ENCODE measurements around the gene STPG4. TPM values are rescaled to one million over a fixed set of nuclear protein-coding genes. Genes with fewer than 3 reads are reported as not detected.

STPG4 gene
- total RNA-seq, 1 experiment from 2014 or later = not detected

DNA sequence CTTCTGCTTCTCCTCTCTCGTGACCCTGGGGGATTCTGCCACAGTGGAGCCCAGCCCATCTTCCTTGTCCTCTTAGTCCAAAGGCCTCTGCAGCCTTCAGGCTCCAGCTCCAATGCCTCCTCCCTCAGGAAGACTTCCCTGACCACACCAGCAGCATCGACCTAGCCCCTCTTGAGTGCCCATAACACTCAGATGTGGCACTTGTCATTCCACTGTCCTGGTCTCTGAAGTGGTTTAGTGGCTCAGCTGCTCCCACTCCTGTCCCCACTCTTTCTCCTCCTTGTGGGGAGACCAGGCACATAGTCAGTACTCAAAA, 97.5 kb downstream of the STPG4 start:
- DNase-seq = no peak
- no peak overlapping the region for H3K4me3 ChIP-seq (ENCODE audit: insufficient read depth, low read depth, low read length)
- H3K36me3 ChIP-seq (replicated peaks; ENCODE audit: control insufficient read depth, insufficient read depth, low read length) = peaks cover under 1% of the 10 kb centered on the region; the same call in 1 of the 2 replicates
- H3K27me3 ChIP-seq (ENCODE audit: control insufficient read depth, insufficient read depth, low read length) = no peaks in the 10 kb centered on the region

- Histone ChIP-seq H3K27me3 (ENCODE audit: control insufficient read depth, insufficient read depth, low read length) (no peaks in the 10 kb centered on the region), H3K4me3 (ENCODE audit: insufficient read depth, low read depth, low read length) (no peak overlapping the region), H3K36me3 (replicated peaks; ENCODE audit: control insufficient read depth, insufficient read depth, low read length) (peaks cover 1% of the 10 kb centered on the region; the same call in 1 of the 2 replicates)
- no peak for DNase-seq
Measured at GRCh38 chr2:47056868-47057686, 98.0 kb downstream of the STPG4 start.

GRCh38 chr2:47056374-47056773, 98.7 kb downstream of the STPG4 start:
- peak; percentile 87 for DNase-seq

GRCh38 chr2:47054868-47055267, 100.2 kb downstream of the STPG4 start:
- Histone ChIP-seq H3K27me3 (ENCODE audit: control insufficient read depth, insufficient read depth, low read length) (no peaks in the 10 kb centered on the region), H3K4me3 (ENCODE audit: insufficient read depth, low read depth, low read length) (no peak overlapping the region), H3K36me3 (replicated peaks; ENCODE audit: control insufficient read depth, insufficient read depth, low read length) (0 out of 2 replicates have a peak, but pooled peaks cover 1% of the 10 kb centered on the region)
- no peak for DNase-seq

More at GRCh38 chr2:47056374-47056773, 98.7 kb downstream of the STPG4 start:
- Histone ChIP-seq H3K36me3 (replicated peaks; ENCODE audit: control insufficient read depth, insufficient read depth, low read length) (peaks cover 1% of the 10 kb centered on the region; the same call in 1 of the 2 replicates), H3K4me3 (ENCODE audit: insufficient read depth, low read depth, low read length) (no peak overlapping the region), H3K27me3 (ENCODE audit: control insufficient read depth, insufficient read depth, low read length) (no peaks in the 10 kb centered on the region)

DNA sequence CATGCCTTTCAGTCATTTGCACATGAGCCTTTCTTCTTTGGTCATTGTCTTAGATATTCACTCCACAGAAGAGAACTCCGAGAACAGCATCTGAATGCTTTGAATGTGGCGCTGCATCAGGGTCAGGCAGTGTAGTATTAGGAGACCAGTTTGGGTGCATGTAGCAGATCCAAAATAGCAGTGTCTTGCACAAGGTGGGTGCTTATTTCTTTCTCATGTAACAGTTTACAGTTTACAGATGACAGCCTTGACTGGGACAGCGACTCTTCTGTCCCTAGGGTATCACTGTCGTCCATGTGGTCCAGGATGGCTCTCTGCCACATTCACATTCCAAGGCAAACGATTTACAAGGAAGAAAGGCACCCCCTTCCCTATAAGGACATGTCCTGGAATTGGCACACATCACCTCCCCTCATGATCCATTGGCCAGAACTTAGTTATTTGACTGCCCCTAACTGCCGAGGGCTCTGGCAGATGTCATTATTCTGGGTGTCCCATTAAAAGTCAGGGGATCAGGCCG, 101.0 kb downstream of the STPG4 start:
- Histone ChIP-seq H3K4me3 (ENCODE audit: insufficient read depth, low read depth, low read length) (no peak overlapping the region), H3K36me3 (replicated peaks; ENCODE audit: control insufficient read depth, insufficient read depth, low read length) (0 out of 2 replicates have a peak, but pooled peaks cover 1% of the 10 kb centered on the region), H3K27me3 (ENCODE audit: control insufficient read depth, insufficient read depth, low read length) (no peaks in the 10 kb centered on the region)
- DNase-seq = no peak

DNA sequence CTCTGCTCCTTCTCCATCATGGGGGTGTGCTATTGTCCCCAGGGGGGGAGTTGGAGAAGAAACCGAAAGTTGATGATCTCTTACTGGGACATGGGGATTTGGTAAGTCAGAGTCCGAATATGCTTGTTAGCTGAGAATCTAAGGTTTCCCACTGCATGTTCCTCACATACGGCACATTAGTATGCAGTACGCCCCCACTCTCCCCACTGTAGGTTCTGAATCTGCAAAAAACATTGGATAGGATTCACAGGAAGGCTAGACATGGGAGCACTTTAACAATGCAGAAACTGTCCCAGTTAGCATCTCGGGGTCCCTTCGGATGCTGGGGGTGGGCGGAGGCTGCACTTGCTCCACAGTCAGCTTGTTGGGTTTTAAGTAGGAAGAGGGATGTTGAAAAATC, 102.3 kb downstream of the STPG4 start:
- DNase-seq = no peak
- Histone ChIP-seq H3K36me3 (replicated peaks; ENCODE audit: control insufficient read depth, insufficient read depth, low read length) (0 out of 2 replicates have a peak, but pooled peaks cover 1% of the 10 kb centered on the region), H3K4me3 (ENCODE audit: insufficient read depth, low read depth, low read length) (no peak overlapping the region), H3K27me3 (ENCODE audit: control insufficient read depth, insufficient read depth, low read length) (no peaks in the 10 kb centered on the region)

DNA sequence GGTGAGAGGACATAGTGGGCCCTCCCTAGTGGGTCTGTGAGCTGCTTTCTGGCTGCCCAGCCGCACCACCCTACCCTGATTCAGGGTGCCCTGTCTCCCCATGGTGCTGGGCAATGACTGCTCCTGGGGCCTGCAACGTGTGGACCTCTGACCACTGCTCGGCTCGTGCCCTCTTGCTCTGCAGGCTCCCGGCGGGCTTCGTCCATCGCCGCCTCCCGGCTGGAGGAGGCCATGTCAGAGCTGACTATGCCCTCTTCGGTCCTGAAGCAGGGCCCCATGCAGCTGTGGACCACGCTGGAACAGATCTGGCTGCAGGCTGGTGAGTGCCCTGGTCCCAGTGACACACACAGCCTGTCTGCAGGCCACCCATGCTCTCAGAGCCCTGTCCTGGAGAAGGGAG, 103.5 kb downstream of the STPG4 start:
- H3K27me3 ChIP-seq (ENCODE audit: control insufficient read depth, insufficient read depth, low read length) = no peaks in the 10 kb centered on the region
- DNase-seq = no peak
- H3K4me3 ChIP-seq (ENCODE audit: insufficient read depth, low read depth, low read length) = no peak overlapping the region
- H3K36me3 ChIP-seq (replicated peaks; ENCODE audit: control insufficient read depth, insufficient read depth, low read length) = peaks cover 1% of the 10 kb centered on the region; the same call in 1 of the 2 replicates

- no peaks in the 10 kb centered on the region for H3K27me3 ChIP-seq (ENCODE audit: control insufficient read depth, insufficient read depth, low read length)
- no peak for DNase-seq
- H3K36me3 ChIP-seq (replicated peaks; ENCODE audit: control insufficient read depth, insufficient read depth, low read length) = peaks cover 2% of the 10 kb centered on the region
- H3K4me3 ChIP-seq (ENCODE audit: insufficient read depth, low read depth, low read length) = no peak overlapping the region
Measured at GRCh38 chr2:47050762-47051161, 104.3 kb downstream of the STPG4 start.

- no peaks in the 10 kb centered on the region for H3K27me3 ChIP-seq (ENCODE audit: control insufficient read depth, insufficient read depth, low read length)
- no peak overlapping the region for H3K4me3 ChIP-seq (ENCODE audit: insufficient read depth, low read depth, low read length)
- no peak for DNase-seq
- H3K36me3 ChIP-seq (replicated peaks; ENCODE audit: control insufficient read depth, insufficient read depth, low read length) = peaks cover 2% of the 10 kb centered on the region
Measured at GRCh38 chr2:47050021-47050760, 104.9 kb downstream of the STPG4 start.

DNA sequence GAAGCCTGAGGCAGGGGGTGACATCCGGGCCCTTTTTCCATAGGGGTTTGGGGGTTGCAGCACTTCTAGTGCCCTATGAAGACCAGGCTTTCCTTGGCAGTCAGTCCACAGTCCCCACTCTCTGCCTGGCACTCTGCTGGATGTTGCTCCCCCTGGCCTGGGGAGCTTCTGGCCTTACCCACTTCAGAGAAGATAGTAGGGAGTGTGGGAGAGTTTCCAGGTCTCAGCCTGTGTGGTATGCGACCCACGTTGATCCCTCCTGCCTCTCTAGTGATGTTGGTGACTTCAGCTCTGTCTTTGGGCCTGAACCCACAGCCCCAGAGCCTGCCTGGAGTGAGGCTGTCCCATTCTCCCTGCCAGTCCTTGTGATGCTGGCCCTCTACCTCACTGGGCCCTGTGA, 105.6 kb downstream of the STPG4 start:
- DNase-seq = peak; percentile 50
- Histone ChIP-seq H3K27me3 (ENCODE audit: control insufficient read depth, insufficient read depth, low read length) (no peaks in the 10 kb centered on the region), H3K4me3 (ENCODE audit: insufficient read depth, low read depth, low read length) (no peak overlapping the region), H3K36me3 (replicated peaks; ENCODE audit: control insufficient read depth, insufficient read depth, low read length) (peaks cover 2% of the 10 kb centered on the region)

DNA sequence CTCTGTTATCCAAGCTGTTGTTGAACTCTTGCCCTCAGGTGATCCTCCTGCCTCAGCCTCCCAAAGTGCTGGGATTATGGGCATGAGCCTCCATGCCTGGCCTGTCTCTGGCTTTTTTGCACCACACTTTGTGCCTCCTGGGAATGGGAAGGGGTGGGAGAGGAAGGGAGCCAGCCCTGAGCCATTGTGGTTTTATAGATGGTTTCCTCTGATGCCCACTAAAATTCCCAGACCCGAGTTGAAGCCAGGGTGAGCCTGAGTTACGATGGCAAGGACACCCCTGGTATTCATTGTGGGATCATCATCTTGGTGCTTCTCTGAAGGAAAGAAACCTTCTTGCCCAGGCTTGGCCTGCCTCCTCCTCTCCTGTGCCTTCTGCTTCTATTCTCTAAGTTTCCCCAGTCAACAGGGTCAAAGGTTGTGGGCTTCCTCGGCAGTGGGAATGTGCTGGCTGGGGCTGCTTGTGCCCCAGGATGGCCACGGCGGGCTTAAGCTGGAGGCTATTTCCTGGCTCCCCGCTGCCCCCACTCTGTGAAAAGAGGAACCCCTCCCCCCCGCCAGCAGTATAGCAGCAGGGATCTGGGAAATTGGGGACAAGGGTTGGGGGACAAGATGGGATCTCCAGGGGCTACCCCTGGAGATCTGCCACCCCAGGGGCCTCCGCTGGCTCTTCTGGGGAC, 106.2 kb downstream of the STPG4 start:
- Histone ChIP-seq H3K4me3 (ENCODE audit: insufficient read depth, low read depth, low read length) (no peak overlapping the region), H3K36me3 (replicated peaks; ENCODE audit: control insufficient read depth, insufficient read depth, low read length) (peaks cover 2% of the 10 kb centered on the region), H3K27me3 (ENCODE audit: control insufficient read depth, insufficient read depth, low read length) (no peaks in the 10 kb centered on the region)
- peak; percentile 79 for DNase-seq

DNA sequence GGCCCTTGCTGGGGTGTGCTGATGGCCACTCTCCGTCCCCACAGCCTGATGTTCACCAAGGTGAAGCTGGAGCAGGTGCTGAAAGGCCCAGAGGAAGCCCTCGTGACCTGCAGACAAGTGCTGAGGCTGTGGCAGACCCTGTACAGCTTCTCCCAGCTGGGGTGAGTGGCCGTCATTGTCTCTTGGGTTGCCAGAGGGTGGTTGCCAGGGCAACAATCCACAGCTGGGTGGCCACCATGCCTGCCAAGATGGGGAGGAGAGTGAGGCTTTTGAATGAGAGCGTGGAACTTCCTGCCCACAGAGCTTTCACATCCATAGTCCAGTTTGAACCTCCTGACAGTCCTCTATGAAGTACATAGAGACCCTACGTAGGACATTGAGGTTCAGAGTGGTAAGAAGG, 108.8 kb downstream of the STPG4 start:
- Histone ChIP-seq H3K4me3 (ENCODE audit: insufficient read depth, low read depth, low read length) (no peak overlapping the region), H3K36me3 (replicated peaks; ENCODE audit: control insufficient read depth, insufficient read depth, low read length) (peaks cover 1% of the 10 kb centered on the region), H3K27me3 (ENCODE audit: control insufficient read depth, insufficient read depth, low read length) (no peaks in the 10 kb centered on the region)
- DNase-seq = no peak

DNA sequence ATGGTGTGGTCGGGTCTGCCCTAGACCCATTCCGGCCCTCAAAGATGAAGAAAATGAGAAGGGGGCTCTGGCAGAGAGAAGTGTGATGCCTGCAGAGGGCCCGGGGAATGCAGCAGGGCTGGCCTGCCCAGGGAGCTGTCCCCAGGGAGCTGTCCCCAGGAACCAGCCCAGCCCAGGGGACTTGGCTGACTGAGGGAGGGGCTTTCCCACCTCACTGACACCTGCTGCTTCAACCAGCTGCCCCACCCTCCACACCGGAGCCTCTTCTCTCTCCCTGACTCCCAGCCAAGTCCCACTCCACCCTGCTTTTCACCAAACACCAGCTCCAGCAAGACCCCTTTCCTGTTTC, 111.2 kb downstream of the STPG4 start:
- peak; percentile 76 for DNase-seq
- H3K36me3 ChIP-seq (replicated peaks; ENCODE audit: control insufficient read depth, insufficient read depth, low read length) = peaks cover 1% of the 10 kb centered on the region
- H3K27me3 ChIP-seq (ENCODE audit: control insufficient read depth, insufficient read depth, low read length) = no peaks in the 10 kb centered on the region

GRCh38 chr2:47043142-47043890, 111.8 kb downstream of the STPG4 start:
- peak; percentile 72 for DNase-seq
- H3K27me3 ChIP-seq (ENCODE audit: control insufficient read depth, insufficient read depth, low read length) = no peaks in the 10 kb centered on the region
- H3K36me3 ChIP-seq (replicated peaks; ENCODE audit: control insufficient read depth, insufficient read depth, low read length) = peaks cover 1% of the 10 kb centered on the region
- H3K4me3 ChIP-seq (ENCODE audit: insufficient read depth, low read depth, low read length) = no peak overlapping the region

More for the DNA sequence above, 111.2 kb downstream of the STPG4 start:
- no peak overlapping the region for H3K4me3 ChIP-seq (ENCODE audit: insufficient read depth, low read depth, low read length)
